ENCODE measurements around the gene DRC1.

Gene DRC1

GRCh38 chr2:26399771-26400376 lies 1.8 kb upstream of the DRC1 start:
- no peak for DNase-seq (ENCODE audit: low read depth)

DNA sequence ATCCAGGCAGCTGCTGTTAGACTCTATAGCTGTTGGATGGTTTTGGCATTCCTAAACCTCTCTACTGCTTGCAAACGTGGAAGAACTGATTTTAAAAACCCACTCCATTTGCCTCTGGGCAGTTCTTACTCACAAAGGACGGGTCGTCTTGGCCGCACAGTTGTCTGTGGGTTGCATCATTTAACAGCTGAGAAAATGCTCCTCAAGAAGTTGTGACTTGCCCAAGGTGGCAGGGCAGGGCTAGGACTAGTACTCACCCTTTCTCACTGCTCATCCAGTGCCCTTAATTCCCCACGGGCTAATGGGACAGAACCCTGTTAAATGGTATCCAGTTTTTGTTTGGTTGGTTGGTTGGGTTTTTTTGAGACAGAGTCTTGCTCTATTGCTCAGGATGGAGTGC lies 997 bp upstream of the DRC1 start:
- DNase-seq (ENCODE audit: low read depth): no peak

- DNase-seq (ENCODE audit: low read depth): no peak
Observed at GRCh38 chr2:26407526-26407925, 5.8 kb downstream of the DRC1 start.

DNA sequence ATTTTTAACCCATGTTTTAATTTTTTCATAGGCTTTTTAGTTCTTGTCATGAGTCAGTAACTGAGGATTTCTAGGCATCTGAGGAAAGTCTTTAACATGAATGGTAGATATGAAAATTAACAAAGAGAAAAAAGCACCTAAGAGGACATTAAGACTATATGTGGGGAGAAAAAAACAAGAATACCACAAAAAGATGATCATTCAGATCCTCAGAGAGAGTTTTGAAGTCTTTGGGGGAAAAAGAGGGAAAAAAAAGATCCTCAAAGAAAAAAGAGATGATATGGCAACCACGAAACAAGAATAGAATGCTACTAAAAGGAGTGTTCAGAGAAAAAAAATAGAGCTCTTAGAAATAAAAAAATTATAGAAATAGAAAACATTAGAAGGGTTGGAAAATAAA lies 8.1 kb downstream of the DRC1 start:
- no peak for DNase-seq (ENCODE audit: low read depth)

- no peak for DNase-seq (ENCODE audit: low read depth)
Observed at GRCh38 chr2:26410764-26411243, 9.1 kb downstream of the DRC1 start.

GRCh38 chr2:26411419-26411818 lies 9.7 kb downstream of the DRC1 start:
- no peak for DNase-seq (ENCODE audit: low read depth)

GRCh38 chr2:26412091-26412673 lies 10.5 kb downstream of the DRC1 start:
- DNase-seq (ENCODE audit: low read depth): no peak

DNA sequence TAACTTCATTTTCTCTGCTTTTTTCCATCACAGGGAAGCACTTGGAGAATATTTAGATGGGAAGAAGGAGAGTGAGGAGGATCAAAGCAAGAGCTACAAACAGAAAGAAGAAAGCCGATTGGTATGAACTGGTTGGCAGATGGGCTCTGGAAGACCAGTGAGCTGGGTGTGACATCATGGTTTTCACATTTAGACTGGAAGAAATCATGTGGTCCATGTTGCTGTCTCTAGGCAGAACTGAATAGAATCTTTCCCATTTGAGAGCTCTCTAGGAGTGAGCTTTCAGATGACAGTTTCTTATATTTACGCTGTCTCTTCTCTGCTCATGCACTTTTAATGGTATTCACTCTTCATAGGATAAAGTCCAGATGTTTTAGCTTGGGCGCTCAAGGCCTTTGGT lies 12.6 kb downstream of the DRC1 start:
- DNase-seq (ENCODE audit: low read depth): no peak

DNA sequence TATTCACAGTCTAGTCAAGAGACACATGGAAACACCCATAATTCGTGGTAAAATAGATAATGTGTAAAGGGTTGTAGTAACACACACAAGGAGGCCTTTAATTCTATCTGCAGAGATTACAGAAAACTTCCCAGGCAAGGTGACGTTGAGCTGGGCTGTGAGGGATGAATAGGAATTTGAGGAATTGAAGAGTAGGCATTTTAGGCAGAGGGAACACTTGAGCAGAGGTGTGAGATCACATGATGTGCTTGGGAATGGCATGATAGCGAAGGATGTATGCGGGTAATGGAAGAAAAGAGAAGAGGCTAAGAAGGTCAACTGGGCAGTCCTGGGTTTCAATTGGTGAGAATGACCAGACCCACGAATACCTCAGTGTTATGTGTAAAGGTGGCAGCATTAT lies 20.2 kb downstream of the DRC1 start:
- DNase-seq (ENCODE audit: low read depth): no peak

- DNase-seq (ENCODE audit: low read depth): no peak
Observed at GRCh38 chr2:26422947-26423629, 21.4 kb downstream of the DRC1 start.

- no peak for DNase-seq (ENCODE audit: low read depth)
Observed at GRCh38 chr2:26423750-26424149, 22.0 kb downstream of the DRC1 start.

GRCh38 chr2:26424221-26424620 lies 22.5 kb downstream of the DRC1 start:
- no peak for DNase-seq (ENCODE audit: low read depth)

DNA sequence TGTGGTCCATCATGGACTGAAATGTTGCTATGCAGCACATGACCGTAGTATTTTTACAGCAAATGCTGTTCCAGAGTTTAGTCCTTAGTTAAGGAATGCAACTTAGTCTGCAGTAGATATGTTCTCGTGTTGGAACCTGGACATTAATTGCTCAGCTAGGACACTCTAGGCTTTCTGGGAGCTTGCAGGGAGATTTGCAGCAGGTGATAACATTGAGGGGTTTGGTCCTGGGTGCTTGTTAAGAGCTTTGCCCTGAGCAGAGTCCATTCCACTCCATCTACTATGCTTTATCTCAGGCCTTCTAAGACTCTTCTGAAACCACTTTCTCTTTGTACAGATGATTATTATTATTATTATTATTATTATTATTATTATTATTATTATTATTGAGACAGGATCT lies 27.1 kb downstream of the DRC1 start:
- no peak for DNase-seq (ENCODE audit: low read depth)

- no peak for DNase-seq (ENCODE audit: low read depth)
Observed at GRCh38 chr2:26429779-26430578, 28.3 kb downstream of the DRC1 start.

DNA sequence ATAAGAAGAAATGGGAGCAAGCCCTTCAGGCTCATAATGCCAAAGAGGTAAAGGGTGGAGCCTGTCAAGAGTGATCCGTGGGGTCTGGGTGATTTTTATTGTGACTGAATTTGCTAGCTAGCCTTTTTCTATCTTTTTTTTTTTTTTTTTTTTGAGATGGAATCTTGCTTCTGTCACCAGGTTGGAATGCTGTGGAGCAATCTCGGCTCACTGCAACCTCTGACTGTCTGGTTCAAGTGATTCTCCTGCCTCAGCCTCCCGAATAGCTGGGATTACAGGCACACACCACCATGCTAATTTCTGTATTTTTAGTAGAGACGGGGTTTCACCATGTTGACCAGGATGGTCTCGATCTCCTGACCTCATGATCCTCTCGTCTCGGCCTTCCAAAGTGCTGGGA lies 29.1 kb downstream of the DRC1 start:
- no peak for DNase-seq (ENCODE audit: low read depth)

DNA sequence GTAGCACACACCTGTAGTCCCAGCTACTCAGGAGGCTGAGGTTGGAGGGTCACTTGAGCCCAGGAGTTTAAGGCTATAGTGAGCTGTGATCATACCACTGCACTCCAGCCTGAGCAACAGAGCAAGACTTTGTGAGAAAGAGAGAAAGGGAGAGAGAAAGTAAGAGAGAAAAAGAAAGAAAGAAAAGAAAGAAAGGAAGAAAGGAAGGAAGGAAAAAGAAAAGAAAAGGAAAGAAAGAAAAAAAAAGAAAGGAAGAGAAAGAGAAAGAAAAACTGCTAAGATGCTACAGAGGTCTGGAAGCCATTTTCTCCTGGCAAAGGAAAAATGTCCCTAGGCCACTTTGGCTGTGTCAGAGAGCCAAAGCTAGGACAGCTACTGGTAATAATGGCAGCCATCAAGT lies 30.6 kb downstream of the DRC1 start:
- no peak for DNase-seq (ENCODE audit: low read depth)

DNA sequence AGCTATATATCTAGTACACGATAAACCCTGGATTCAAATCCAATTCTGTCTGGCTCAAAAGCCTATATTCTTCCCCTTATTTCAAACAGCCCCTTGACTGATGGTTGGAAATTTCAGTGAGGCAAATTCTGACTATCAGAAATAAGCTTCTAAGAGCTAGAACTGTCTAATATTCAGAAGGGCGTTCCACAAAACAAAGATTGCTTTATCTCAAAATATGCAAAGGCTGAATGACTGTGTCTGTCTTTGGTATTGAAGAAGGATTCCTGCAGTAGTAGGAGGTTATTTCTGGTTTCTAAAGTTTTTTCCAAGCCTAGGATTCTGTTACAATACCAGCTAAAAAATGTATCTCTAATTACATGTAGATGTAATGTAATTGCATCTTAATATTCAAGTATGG lies 31.1 kb downstream of the DRC1 start:
- no peak for DNase-seq (ENCODE audit: low read depth)

- no peak for DNase-seq (ENCODE audit: low read depth)
Observed at GRCh38 chr2:26435106-26435505, 33.4 kb downstream of the DRC1 start.

DNA sequence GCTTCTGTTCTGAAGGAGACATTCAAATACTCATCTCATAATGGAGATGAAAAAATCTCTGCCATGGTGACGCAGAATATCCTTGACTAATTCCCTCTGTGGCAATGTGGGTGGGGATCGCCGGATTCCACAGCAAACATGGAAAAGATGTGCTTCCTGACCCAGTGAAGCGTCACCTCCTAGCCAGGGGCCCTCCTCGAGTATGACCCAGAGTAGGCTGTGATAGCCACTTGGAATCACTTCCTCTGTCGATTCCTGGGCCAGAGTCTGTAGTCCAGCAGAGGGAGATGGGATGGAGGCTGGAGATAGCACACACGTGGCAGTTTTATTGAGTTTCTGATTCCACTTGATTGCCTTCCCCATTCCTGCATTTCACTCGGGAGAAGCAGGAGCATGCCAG lies 36.8 kb downstream of the DRC1 start:
- DNase-seq (ENCODE audit: low read depth): no peak

GRCh38 chr2:26438926-26439325 lies 37.2 kb downstream of the DRC1 start:
- no peak for DNase-seq (ENCODE audit: low read depth)

- DNase-seq (ENCODE audit: low read depth): no peak
Observed at GRCh38 chr2:26442301-26442700, 40.6 kb downstream of the DRC1 start.

- no peak for DNase-seq (ENCODE audit: low read depth)
Observed at GRCh38 chr2:26442707-26443106, 41.0 kb downstream of the DRC1 start.

DNA sequence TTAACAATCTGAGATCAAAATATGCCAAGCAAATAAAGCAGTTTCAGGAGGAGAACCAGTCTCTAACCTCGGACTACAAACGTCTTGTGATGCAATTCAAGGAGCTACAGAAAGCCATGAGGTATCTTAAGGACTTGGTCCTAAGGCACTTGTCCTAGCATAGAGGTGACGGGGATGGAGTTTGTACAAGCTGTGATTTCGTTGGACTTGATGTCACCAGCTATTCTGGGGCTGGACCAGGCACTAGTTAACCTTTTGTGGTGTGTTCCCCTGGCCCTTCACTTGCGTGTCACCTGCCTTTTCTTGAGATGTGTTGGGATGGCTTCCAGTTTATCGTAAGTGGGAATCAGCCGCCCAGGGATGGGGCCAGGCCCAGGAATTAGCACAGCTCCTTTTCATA lies 42.5 kb downstream of the DRC1 start:
- DNase-seq (ENCODE audit: low read depth): no peak

Measured in stimulated activated CD8-positive, alpha-beta memory T cell treated with anti-CD3 and anti-CD28 coated beads, Interleukin-4, amount 100 ng/mL, for 24 hours (primary cell).